ENCODE results near the gene EVI5L.
"Not testable (repeated sequence)": the region's sequence is repeated elsewhere in the genome, so short reads cannot be mapped to it uniquely, and the experiment has no call there.

The EVI5L gene

GRCh38 chr19:7856679-7857663 lies 27.0 kb downstream of the EVI5L start:
- peaks cover 20% of the 10 kb centered on the region for H3K4me1 ChIP-seq (ENCODE audit: insufficient read depth, low read length)
- H3K36me3 ChIP-seq (ENCODE audit: insufficient read depth, low read length), result no peaks in the 10 kb centered on the region
- H3K9me3 ChIP-seq (ENCODE audit: control insufficient read depth, insufficient read depth, low read length), result no peaks in the 10 kb centered on the region
- H3K9ac ChIP-seq (ENCODE audit: low read depth, low read length), result no peak overlapping the region

GRCh38 chr19:7857727-7858108 lies 27.7 kb downstream of the EVI5L start:
- Histone ChIP-seq H3K9me3 (ENCODE audit: control insufficient read depth, insufficient read depth, low read length) (no peaks in the 10 kb centered on the region), H3K4me1 (ENCODE audit: insufficient read depth, low read length) (peaks cover 20% of the 10 kb centered on the region), H3K9ac (ENCODE audit: low read depth, low read length) (peak overlapping the region; percentile 55), H3K36me3 (ENCODE audit: insufficient read depth, low read length) (no peaks in the 10 kb centered on the region)

DNA sequence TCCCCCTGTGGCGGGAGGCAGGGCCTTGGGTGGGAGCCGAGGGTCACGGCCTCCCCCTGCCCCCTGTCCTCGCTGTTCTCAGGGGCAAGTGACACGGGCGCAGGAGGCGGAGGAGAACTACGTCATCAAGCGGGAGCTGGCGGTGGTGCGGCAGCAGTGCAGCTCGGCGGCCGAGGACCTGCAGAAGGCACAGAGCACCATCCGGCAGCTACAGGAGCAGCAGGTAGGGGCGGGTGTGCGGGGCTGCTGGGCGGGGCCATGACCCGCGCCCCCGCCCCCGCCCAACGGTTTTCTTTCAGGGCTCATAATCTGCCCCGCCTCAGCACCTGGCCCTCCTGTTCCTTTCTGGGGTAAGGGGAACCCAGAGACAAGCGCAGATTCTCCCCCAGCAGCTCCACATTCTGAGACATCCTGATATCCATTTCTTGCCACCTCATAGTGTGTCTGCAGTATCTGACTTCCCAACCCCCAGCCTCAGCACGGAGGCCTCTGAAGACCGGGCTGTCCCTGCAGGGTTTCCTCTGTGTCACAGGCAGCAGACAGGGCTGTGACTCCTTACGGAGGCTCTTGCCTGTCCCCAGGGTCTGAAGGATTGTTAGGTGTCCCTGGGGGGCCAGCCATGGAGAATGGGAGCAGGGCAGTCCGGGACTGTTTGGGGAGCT lies 28.2 kb downstream of the EVI5L start:
- Histone ChIP-seq H3K9ac (ENCODE audit: low read depth, low read length) (peak overlapping the region; percentile 55), H3K9me3 (ENCODE audit: control insufficient read depth, insufficient read depth, low read length) (no peaks in the 10 kb centered on the region), H3K4me1 (ENCODE audit: insufficient read depth, low read length) (peaks cover 20% of the 10 kb centered on the region), H3K36me3 (ENCODE audit: insufficient read depth, low read length) (no peaks in the 10 kb centered on the region)

DNA sequence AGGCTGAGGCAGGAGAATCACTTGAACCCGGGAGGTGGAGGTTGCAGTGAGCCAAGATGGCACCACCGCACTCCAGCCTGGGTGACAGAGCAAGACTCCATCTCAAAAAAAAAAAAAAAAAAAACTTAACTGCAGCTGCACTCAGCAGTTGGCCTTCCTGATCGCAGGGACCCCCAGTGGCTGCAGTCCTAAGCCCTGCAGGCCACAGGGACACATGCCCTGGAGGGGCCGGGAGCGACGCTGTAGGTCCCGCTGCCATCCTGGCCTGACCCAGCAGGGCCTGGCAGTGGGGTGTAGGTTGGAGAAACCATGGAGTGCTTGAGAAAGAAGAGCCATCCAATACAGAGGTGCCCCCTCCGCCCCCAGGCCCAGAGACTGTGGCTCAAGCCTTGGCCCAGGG lies 29.1 kb downstream of the EVI5L start:
- not testable (repeated sequence) for H3K9ac ChIP-seq (ENCODE audit: low read depth, low read length); H3K36me3 ChIP-seq (ENCODE audit: insufficient read depth, low read length); H3K9me3 ChIP-seq (ENCODE audit: control insufficient read depth, insufficient read depth, low read length)
- peaks cover 20% of the 10 kb centered on the region for H3K4me1 ChIP-seq (ENCODE audit: insufficient read depth, low read length)

DNA sequence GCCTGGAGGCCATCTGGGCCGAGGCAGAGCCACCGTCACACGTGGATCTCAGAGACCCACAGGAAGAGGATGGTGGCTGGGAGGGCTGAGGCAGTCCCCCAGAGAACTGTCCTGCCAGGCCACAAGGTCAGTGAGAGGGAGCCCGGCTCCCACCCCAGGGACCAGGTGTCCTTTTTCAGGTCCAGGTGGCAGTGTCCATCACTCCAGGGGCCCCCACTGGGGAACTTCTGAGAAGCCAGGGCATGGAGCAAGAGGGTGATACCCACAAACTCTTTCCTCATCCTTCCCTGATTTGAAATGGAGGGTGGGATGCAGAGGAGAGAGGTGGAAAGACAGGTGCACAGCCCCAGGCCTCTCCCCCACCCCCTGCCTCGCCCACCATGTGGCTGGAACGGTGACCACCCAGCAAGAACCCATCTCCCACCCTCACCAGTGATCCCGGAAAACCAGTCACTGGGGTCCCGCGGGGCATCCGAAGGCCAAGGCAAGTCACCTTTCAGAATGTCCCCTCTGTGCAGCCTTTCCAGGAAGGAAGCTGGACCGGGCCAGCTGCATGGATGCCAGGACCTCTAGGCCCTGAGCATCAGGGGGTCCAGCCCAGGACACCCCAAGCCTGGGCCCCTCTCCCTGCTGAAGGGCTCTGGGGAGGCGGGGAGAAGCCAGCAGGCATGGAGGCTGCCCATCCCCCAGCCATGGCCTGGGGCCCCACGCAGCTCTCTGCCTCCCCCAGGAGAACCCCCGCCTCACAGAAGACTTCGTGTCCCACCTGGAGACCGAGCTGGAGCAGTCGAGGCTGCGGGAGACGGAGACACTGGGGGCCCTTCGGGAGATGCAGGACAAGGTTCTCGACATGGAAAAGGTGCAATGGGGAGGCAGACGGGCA lies 30.1 kb downstream of the EVI5L start:
- no peaks in the 10 kb centered on the region for H3K36me3 ChIP-seq (ENCODE audit: insufficient read depth, low read length)
- no peak overlapping the region for H3K9ac ChIP-seq (ENCODE audit: low read depth, low read length)
- peaks cover 20% of the 10 kb centered on the region for H3K4me1 ChIP-seq (ENCODE audit: insufficient read depth, low read length)
- H3K9me3 ChIP-seq (ENCODE audit: control insufficient read depth, insufficient read depth, low read length), result no peaks in the 10 kb centered on the region

GRCh38 chr19:7860714-7861618 lies 30.9 kb downstream of the EVI5L start:
- Histone ChIP-seq H3K36me3 (ENCODE audit: insufficient read depth, low read length) (no peaks in the 10 kb centered on the region), H3K9ac (ENCODE audit: low read depth, low read length) (no peak overlapping the region), H3K4me1 (ENCODE audit: insufficient read depth, low read length) (peaks cover 22% of the 10 kb centered on the region), H3K9me3 (ENCODE audit: control insufficient read depth, insufficient read depth, low read length) (no peaks in the 10 kb centered on the region)

DNA sequence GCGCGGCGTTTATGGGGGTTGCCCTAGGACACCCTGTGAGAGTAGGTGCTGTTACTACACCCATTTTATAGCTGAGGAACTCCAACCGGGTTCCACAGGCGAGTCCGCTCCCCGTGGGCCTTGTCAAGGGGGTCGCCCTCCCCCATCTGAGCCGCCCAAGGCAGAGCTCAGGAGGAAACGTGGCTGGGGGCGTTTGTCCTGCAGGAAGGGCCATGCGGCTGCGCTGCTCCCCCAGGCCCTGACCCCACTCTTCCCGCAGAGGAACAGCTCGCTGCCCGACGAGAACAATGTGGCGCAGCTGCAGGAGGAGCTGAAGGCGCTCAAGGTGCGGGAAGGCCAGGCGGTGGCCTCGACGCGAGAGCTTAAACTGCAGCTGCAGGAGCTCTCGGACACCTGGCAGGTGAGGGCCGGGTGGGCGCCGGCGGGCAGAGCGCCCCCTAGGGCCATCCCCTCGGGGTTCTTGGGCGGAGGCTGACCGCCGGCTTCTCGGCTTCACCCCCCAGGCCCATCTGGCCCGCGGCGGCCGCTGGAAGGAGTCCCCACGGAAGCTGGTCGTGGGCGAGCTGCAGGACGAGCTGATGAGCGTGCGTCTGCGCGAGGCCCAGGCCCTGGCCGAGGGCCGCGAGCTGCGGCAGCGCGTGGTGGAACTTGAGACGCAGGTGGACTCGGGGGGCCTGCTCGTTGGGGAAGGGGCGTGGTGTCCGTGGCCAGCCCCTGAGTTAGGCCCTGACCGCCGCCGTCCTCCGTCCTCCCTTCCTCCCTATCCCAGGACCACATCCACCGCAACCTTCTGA lies 31.8 kb downstream of the EVI5L start:
- Histone ChIP-seq H3K9me3 (ENCODE audit: control insufficient read depth, insufficient read depth, low read length) (no peaks in the 10 kb centered on the region), H3K4me1 (ENCODE audit: insufficient read depth, low read length) (peaks cover 22% of the 10 kb centered on the region), H3K36me3 (ENCODE audit: insufficient read depth, low read length) (no peaks in the 10 kb centered on the region), H3K9ac (ENCODE audit: low read depth, low read length) (peak overlapping the region; percentile 46; the same call in 1 of the 2 replicates)

DNA sequence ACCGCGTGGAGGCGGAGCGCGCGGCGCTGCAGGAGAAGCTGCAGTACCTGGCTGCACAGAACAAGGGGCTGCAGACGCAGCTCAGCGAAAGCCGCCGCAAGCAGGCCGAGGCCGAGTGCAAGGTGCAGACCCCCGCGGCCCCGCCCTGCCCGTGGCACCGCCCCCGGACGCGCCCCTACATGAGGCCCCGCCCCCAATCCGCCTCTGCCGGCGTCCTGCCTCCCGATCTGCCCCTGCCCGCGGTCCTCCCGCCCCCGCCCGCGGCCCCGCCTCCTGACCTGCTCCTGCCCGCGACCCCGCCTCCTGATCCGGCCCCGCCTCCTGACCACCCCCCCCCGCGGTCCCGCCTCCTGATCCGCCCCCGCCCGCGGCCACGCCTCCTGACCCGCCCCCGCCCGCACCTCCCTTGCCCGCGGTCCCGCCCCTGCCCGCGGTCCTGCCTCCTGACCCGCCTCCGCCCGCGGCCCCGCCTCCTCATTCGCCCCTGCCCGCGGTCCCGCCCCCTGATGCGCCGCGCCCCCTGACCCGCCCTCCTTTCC lies 32.5 kb downstream of the EVI5L start:
- H3K9ac ChIP-seq (ENCODE audit: low read depth, low read length), result peak overlapping the region; percentile 46; the same call in 1 of the 2 replicates
- H3K4me1 ChIP-seq (ENCODE audit: insufficient read depth, low read length), result peaks cover 18% of the 10 kb centered on the region
- H3K36me3 ChIP-seq (ENCODE audit: insufficient read depth, low read length), result no peaks in the 10 kb centered on the region

DNA sequence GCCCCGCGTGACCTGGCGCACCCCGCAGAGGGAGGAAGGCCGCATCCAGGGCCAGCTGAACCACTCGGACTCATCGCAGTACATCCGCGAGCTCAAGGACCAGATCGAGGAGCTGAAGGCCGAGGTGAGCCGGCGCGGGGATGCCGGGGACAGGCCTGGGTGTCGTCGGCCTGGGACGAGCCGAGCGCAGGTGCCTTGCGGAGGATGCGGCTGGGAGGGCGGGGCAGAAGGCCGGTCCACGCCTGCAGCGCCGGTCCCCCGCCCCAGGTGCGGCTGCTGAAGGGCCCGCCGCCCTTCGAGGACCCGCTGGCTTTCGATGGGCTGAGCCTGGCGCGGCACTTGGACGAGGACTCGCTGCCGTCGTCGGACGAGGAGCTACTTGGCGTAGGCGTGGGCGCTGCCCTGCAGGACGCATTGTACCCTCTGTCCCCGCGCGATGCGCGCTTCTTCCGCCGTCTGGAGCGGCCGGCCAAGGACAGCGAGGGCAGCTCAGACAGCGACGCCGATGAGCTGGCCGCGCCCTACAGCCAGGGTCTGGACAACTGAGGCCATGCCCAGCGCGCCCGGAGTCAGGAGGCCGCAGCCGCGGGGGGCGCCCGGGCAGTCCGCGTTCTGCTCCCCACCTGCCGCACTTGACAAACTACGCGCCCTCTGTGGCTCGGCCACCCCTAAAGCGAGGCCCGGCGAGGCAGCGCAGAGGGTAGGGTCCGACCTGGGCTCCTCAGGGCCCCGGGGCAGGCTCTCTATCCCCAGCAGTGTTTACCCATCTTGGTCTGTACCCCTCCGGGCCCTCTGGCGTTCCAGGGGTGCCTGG lies 33.3 kb downstream of the EVI5L start:
- no peaks in the 10 kb centered on the region for H3K36me3 ChIP-seq (ENCODE audit: insufficient read depth, low read length)
- peak overlapping the region; percentile 22; the same call in 1 of the 2 replicates for H3K9ac ChIP-seq (ENCODE audit: low read depth, low read length)
- no peaks in the 10 kb centered on the region for H3K9me3 ChIP-seq (ENCODE audit: control insufficient read depth, insufficient read depth, low read length)
- H3K4me1 ChIP-seq (ENCODE audit: insufficient read depth, low read length), result peaks cover 18% of the 10 kb centered on the region

More for the DNA sequence above, 32.5 kb downstream of the EVI5L start:
- H3K9me3 ChIP-seq (ENCODE audit: control insufficient read depth, insufficient read depth, low read length), result no peaks in the 10 kb centered on the region

- Histone ChIP-seq H3K36me3 (ENCODE audit: insufficient read depth, low read length) (no peaks in the 10 kb centered on the region), H3K9me3 (ENCODE audit: control insufficient read depth, insufficient read depth, low read length) (no peaks in the 10 kb centered on the region), H3K4me1 (ENCODE audit: insufficient read depth, low read length) (peaks cover 18% of the 10 kb centered on the region), H3K9ac (ENCODE audit: low read depth, low read length) (peak overlapping the region; percentile 22; the same call in 1 of the 2 replicates)
Observed at GRCh38 chr19:7863971-7864689, 34.1 kb downstream of the EVI5L start.

GRCh38 chr19:7864690-7865074 lies 34.7 kb downstream of the EVI5L start:
- Histone ChIP-seq H3K4me1 (ENCODE audit: insufficient read depth, low read length) (peaks cover 18% of the 10 kb centered on the region), H3K9ac (ENCODE audit: low read depth, low read length) (no peak overlapping the region), H3K9me3 (ENCODE audit: control insufficient read depth, insufficient read depth, low read length) (no peaks in the 10 kb centered on the region), H3K36me3 (ENCODE audit: insufficient read depth, low read length) (no peaks in the 10 kb centered on the region)
